Astrocyte of the spinal cord (primary cell): ENCODE data around the gene RAB23.
A peak's percentile ranks its signal among the peaks of the same experiment; 100 is the strongest.

ENCODE experiments used
- DNase-seq: peaks from one replicate; pipeline ENCODE4 v3.0.0; 2011; ENCODE audit warnings: low read depth, low spot score
- H3K4me3 ChIP-seq: 2 replicates; pipeline ENCODE4 v1.5.1; 2011; ENCODE audit warnings: low read depth, mild to moderate bottlenecking, low read length, moderate library complexity
- CTCF ChIP-seq: IDR thresholded peaks from 2 replicates; pipeline ENCODE4 v1.5.1; 2012; ENCODE audit warnings: low read depth, mild to moderate bottlenecking, low read length, inconsistent platforms
- in situ Hi-C: cut with HindIII; loops from 2 replicates; pipeline ENCODE4 v1.10.0; 2017; ENCODE audit warnings: low sequenced_read_pairs

RAB23 gene

GRCh38 chr6:57221191-57221935 lies 744 bp downstream of the RAB23 start:
- TF ChIP-seq CTCF = peak; percentile 45
- peak overlapping the region; percentile 91 for H3K4me3 ChIP-seq
- peak; percentile 73 for DNase-seq
- in situ Hi-C loops = no loop called here

GRCh38 chr6:57220083-57220703 lies 1.9 kb downstream of the RAB23 start:
- TF ChIP-seq CTCF = no peak
- no peak for DNase-seq
- H3K4me3 ChIP-seq = peak overlapping the region; percentile 91
- in situ Hi-C loops = no loop called here

DNA sequence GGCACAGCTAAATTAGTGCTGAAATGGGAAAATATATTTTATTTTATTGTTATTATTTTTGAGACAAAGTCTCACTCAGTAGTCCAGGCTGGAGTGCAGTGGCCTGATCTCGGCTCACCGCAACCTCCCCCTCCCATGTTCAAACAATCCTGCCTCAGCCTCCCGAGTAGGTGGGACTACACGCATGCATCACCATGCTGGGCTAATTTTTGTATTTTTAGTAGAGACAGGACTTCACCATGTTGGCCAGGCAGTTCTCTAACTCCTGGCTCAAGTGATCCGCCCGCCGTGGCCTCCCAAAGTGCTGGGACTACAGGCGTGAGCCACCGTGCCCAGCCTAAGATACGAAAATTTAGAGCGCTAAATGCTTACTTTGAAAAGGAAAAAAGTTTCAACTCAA lies 4.8 kb downstream of the RAB23 start:
- DNase-seq = no peak
- no peak for TF ChIP-seq CTCF

DNA sequence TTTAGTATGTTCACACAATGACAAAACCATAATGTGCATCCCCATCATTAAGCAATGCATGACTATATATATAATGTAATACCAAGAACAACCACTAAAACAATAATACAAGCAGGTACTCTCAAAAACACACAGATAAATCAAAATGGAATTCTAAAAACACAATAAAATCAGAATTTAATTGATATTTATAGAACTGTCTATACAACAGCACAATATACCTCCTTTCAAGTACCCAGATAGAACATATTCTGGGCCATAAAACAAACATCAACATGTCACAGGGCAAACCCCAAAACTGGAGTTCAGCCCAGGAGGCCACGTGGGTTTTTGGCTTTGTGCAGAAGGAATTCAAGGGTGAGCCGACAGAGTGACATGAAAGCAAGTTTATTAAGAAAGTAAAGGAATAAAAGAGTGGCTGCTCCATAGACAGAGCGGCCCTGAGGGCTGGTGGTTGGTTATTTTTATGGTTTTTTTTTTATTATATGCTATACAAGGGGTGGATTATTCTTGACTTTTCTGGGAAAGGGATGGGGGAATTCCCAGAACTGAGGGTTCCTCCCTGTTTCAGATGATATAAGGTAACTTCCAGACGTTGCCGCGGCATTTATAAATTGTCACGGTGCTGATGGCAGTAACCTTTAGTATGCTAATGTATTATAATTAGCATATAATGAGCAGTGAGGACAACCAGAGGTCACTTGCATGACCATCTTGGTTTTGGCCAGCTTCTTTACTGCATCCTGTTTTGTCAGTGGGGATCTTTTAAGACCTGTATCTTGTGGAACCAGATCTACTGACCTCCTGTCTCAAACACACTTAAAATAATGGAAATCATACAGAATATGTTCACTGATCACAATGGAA lies 5.6 kb downstream of the RAB23 start:
- no peak overlapping the region for H3K4me3 ChIP-seq
- in situ Hi-C loops = no loop called here
- peak; percentile 73 for DNase-seq
- no peak for TF ChIP-seq CTCF

More for the DNA sequence above, 4.8 kb downstream of the RAB23 start:
- H3K4me3 ChIP-seq = no peak overlapping the region
- in situ Hi-C loops = no loop called here

GRCh38 chr6:57215260-57215659 lies 6.8 kb downstream of the RAB23 start:
- in situ Hi-C loops = no loop called here
- no peak for TF ChIP-seq CTCF
- DNase-seq = no peak
- no peak overlapping the region for H3K4me3 ChIP-seq

- no peak overlapping the region for H3K4me3 ChIP-seq
- TF ChIP-seq CTCF = no peak
- DNase-seq = no peak
- in situ Hi-C loops = no loop called here
These were observed 12.0 kb downstream of the RAB23 start for GRCh38 chr6:57210060-57210459.
